HG03066 (cell line): Measurements from ENCODE around the gene SPINT2.
"Not testable (repeated sequence)": the region's sequence is repeated elsewhere in the genome, so short reads cannot be mapped to it uniquely, and the experiment has no call there.

Experiments used
- ATAC-seq: cut with Tn5 transposase; IDR thresholded peaks from one replicate; pipeline ENCODE4 v1.9.1; 2021; ENCODE audit warnings: low read depth; ENCODE audit not compliant: unreplicated experiment

Gene SPINT2

GRCh38 chr19:38264486-38265212 lies at the start of gene SPINT2:
Gene SPINT2, plus strand, starts transcription at chr19:38264573. Its CDS starts 320 bp downstream, at chr19:38264893.
- no peak for ATAC-seq

GRCh38 chr19:38216785-38217641 lies 47.4 kb upstream of the SPINT2 start:
- no peak for ATAC-seq

- no peak for ATAC-seq
Measured at GRCh38 chr19:38218204-38218603, 46.2 kb upstream of the SPINT2 start.

GRCh38 chr19:38219221-38219620 lies 45.2 kb upstream of the SPINT2 start:
- ATAC-seq = no peak

GRCh38 chr19:38221421-38221820 lies 43.0 kb upstream of the SPINT2 start:
- no peak for ATAC-seq

GRCh38 chr19:38221919-38222830 lies 42.2 kb upstream of the SPINT2 start:
- no peak for ATAC-seq

- no peak for ATAC-seq
Measured at GRCh38 chr19:38223119-38223523, 41.3 kb upstream of the SPINT2 start.

GRCh38 chr19:38223617-38224013 lies 40.8 kb upstream of the SPINT2 start:
- ATAC-seq = no peak

GRCh38 chr19:38224014-38224862 lies 40.1 kb upstream of the SPINT2 start, which contains the start of gene DPF1:
Gene DPF1, minus strand, starts transcription at chr19:38224222. Its CDS starts 80 bp downstream, at chr19:38224142.
- ATAC-seq = peak; percentile 71

- ATAC-seq = not testable (repeated sequence)
Measured at GRCh38 chr19:38224863-38225218, 39.5 kb upstream of the SPINT2 start.

- no peak for ATAC-seq
Measured at GRCh38 chr19:38227287-38228004, 36.9 kb upstream of the SPINT2 start.

- no peak for ATAC-seq
Measured at GRCh38 chr19:38228005-38228377, 36.4 kb upstream of the SPINT2 start.

- ATAC-seq = no peak
Measured at GRCh38 chr19:38228491-38229439, 35.6 kb upstream of the SPINT2 start.

GRCh38 chr19:38229585-38230073 lies 34.7 kb upstream of the SPINT2 start:
- ATAC-seq = no peak

- not testable (repeated sequence) for ATAC-seq
Measured at GRCh38 chr19:38230506-38231133, 33.8 kb upstream of the SPINT2 start.

GRCh38 chr19:38231918-38232317 lies 32.5 kb upstream of the SPINT2 start:
- ATAC-seq = no peak

GRCh38 chr19:38233740-38234251 lies 30.6 kb upstream of the SPINT2 start:
- ATAC-seq = no peak
